Thymus (tissue), 11 donors: ENCODE measurements around the gene SQSTM1. TPM values are rescaled to one million over a fixed set of nuclear protein-coding genes. Genes with fewer than 3 reads are reported as not detected.

ENCODE experiments used
- DNase-seq, 9 donors: peaks; one replicate each; pipeline ENCODE4 v3.0.0-alpha.2; 2013; ENCODE audit warnings: low spot score in 9 of 9, low read depth in 6 of 9, missing footprints in 1 of 9
- H3K27ac ChIP-seq, 2 donors: one replicate each; pipeline ENCODE4 v1.5.1; 2013; ENCODE audit warnings: control low read depth in 1 of 2, low read depth in 1 of 2, low read length in 1 of 2, mild to moderate bottlenecking in 1 of 2, moderate library complexity in 1 of 2
- H3K27me3 ChIP-seq, 2 donors: one replicate each; pipeline ENCODE4 v1.5.1; 2013; ENCODE audit warnings: low read length in 1 of 2; ENCODE audit not compliant: control insufficient read depth in 2 of 2, insufficient read depth in 1 of 2
- H3K36me3 ChIP-seq, 2 donors: one replicate each; pipeline ENCODE4 v1.5.1; 2013; ENCODE audit warnings: low read length in 1 of 2, mild to moderate bottlenecking in 1 of 2, moderate library complexity in 1 of 2; ENCODE audit not compliant: control insufficient read depth in 2 of 2, insufficient read depth in 2 of 2
- H3K4me1 ChIP-seq, 2 donors: one replicate each; pipeline ENCODE4 v1.5.1; 2013; ENCODE audit warnings: low read length in 2 of 2; ENCODE audit not compliant: control insufficient read depth in 2 of 2, insufficient read depth in 2 of 2
- H3K4me3 ChIP-seq, 2 donors: one replicate each; pipeline ENCODE4 v1.5.1; 2013; ENCODE audit warnings: low read length in 2 of 2, control low read depth in 1 of 2, mild to moderate bottlenecking in 1 of 2
- H3K9me3 ChIP-seq, 2 donors: one replicate each; pipeline ENCODE4 v1.5.1; 2013; ENCODE audit warnings: low read length in 1 of 2, mild to moderate bottlenecking in 1 of 2; ENCODE audit not compliant: control insufficient read depth in 2 of 2, insufficient read depth in 1 of 2
- WGBS: extraction: QIAGEN DNeasy Blood & Tissue Kit; methylation state at CpG from one replicate; pipeline ENCODE4 v1.1.7; 2013; 5-methylcytosine and 5-hydroxymethylcytosine counted together
- polyA plus RNA-seq: library from polyadenylated mRNA; stranded (reverse); fragments of 200-250 nt; gene quantifications from one replicate; pipeline ENCODE4 v1.2.3, GENCODE V29; 2013
- total RNA-seq: library from RNA; stranded (reverse); fragments of 120-200 nt; gene quantifications from one replicate; pipeline ENCODE4 v1.2.4, GENCODE V29; 2013
- donor health status: healthy.

The SQSTM1 gene
- total and polyA plus RNA-seq, 2 donors: 97.9 to 253 TPM

DNA sequence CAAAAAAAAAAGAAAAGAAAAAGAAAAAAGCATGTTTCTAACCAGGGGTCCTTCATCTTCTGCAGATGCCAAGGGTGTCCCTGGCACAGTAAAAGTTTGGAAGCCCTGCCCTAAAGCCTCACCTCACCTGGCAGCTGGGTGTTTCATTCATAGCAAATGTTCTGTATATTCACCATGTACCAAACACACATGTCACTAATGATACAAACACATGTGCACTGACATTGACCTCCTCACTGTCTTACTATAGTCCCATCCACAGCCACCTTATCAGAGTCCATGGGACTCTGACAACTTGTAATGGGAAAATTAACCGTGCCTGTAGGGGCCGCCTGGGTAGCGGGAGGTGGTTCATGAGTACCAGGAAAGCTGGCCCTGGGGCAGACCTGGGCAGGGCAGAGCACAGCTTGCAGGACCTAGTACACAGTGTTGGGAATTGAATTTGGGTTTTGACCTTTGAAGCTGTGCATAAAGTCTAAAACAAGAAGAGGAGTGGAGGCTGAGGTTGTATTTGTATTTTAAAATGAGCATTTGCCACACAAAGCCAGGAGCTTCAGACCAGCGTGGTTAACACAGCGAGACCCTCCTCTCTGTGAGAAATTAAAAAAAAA, 7.6 kb upstream of the SQSTM1 start:
- peaks cover 0 to 4% of the 10 kb centered on the region in 2 donors for H3K4me1 ChIP-seq
- H3K27me3 ChIP-seq: peaks cover 14 to 27% of the 10 kb centered on the region in 2 donors
- no peak overlapping the region for H3K4me3 ChIP-seq
- no peak overlapping the region for H3K27ac ChIP-seq
- peaks cover 12 to 21% of the 10 kb centered on the region in 2 donors for H3K36me3 ChIP-seq
- H3K9me3 ChIP-seq: peaks cover 0 to 5% of the 10 kb centered on the region in 2 donors
- no peak for DNase-seq
- 97% methylated on average over 5 of the region's 5 CpGs for WGBS

DNA sequence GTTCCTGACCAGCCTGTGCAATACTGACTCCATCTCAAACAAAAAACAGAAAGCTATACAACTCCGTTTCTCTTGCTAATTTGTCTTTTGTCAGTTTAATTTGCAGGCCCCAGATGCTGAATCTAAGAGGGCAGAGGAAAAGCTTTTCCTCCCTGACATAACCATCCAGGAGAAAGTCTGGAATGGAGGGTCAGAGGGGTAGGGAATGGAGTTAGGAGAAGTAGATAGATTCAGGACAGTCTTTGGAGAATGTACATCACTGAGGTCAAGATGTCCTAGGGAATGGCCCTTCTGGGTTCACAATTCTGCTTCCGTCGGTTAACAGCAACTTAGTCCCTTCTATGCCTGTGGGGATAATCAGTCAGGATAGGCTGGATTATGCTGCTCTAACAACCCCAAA, 6.6 kb upstream of the SQSTM1 start:
- WGBS: 94% methylated on average over 3 of the region's 3 CpGs
- H3K4me1 ChIP-seq: peaks cover 0 to 13% of the 10 kb centered on the region in 2 donors
- no peak overlapping the region for H3K4me3 ChIP-seq
- DNase-seq: no peak
- H3K27ac ChIP-seq: no peak overlapping the region
- peaks cover 0 to 5% of the 10 kb centered on the region in 2 donors for H3K9me3 ChIP-seq
- peaks cover 21 to 37% of the 10 kb centered on the region in 2 donors for H3K27me3 ChIP-seq
- peaks cover 12 to 21% of the 10 kb centered on the region in 2 donors for H3K36me3 ChIP-seq

DNA sequence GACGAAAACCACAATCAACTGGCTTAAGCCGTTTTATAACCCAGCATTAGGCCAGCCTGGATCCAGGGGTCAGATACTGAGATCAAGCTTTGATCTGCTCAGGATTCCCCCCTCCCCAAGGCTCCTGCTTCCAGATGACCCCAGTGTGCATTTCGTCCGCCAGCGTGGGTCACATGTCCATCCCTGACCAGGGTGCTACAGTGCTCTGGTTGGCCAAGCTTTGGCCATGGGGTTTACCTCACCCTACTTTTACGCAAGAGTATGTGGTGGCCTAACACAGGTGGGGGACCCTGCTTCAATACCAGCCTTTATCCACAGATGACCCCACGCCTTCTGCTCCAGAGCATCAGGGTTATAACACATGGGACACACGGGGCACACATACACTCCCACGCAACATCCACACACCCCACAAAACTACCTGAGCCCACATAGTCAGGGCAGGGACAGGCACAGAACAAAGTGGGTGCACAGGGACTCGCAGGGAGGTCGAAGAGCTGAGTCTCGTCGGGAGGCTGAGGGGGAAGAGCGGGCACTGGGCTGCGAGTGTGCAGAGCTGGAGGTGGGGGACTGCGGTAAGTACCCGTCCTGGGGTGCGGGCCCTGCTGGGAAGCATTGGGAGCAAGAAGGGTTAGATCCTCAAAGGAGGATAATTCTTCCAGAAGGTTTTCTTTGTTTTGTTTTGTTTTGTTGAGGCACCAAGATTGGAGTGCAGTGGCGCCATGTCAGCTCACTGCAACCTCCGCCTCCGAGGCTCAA, 5.0 kb upstream of the SQSTM1 start:
- peaks cover 28 to 52% of the 10 kb centered on the region in 2 donors for H3K27me3 ChIP-seq
- peaks cover 0 to 5% of the 10 kb centered on the region in 2 donors for H3K9me3 ChIP-seq
- H3K4me1 ChIP-seq: peaks cover 7 to 29% of the 10 kb centered on the region in 2 donors
- WGBS: 95% methylated on average over 21 of the region's 21 CpGs
- no peak overlapping the region for H3K4me3 ChIP-seq
- peaks cover 12 to 21% of the 10 kb centered on the region in 2 donors for H3K36me3 ChIP-seq
- DNase-seq: no peak
- H3K27ac ChIP-seq: no peak overlapping the region

DNA sequence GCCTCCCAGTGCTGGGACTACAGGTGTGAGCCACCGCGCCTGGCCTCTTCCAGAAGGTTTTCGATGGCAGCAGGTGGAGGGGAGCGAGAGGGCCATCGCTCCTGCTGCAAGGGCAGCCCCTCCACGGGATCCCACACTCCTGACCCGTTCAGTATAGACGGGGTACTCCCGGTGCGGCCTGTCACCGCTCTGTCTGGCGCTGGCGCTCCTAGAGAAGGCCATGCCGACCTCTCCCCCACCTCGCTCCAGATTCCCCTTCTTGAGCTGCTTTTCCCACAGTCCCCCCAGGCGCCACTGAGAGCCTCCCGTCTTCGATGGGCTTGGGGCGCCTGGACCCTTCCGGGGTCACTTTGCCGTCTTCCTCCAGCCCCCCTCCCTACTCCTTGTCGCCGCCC, 4.3 kb upstream of the SQSTM1 start:
- peaks cover 7 to 29% of the 10 kb centered on the region in 2 donors for H3K4me1 ChIP-seq

DNA sequence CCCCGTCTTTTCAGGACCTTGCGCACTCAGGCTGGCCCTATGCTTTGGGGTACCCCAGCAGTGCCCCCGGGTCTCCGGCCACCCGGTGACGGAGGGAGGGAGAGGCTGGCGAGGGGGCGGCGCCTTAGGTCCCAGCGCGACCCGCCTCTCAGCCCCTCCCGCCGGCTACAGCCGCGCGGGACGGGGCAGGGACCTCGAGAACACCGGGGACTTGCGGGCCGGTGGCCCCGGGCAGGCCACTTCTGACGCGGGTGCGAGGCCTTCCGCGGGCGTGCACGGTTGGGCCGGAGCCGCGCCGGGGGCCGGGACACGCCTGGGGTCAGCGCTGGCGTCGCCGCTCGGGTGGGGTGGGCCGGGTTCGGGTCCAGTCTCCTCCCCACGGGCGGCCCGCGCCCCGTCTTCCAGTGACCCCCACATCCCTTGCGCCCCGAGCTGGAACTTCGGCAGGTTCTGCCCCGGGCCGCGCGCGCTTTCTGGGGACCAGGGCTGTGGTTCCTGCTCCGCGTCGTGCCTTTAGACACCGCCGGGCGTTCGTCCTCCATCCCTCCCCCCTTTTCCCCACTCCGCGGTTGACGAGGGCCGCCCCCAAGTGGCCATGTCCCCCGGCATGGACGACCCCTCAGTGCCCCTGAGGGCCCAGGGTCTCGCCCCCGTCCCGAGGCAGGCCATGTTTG, 3.8 kb upstream of the SQSTM1 start:
- Histone ChIP-seq H3K27me3 (peaks cover 28 to 52% of the 10 kb centered on the region in 2 donors), H3K4me3 (peak overlapping the region in 1 of 2 donors; percentile 29), H3K9me3 (no peaks in the 10 kb centered on the region), H3K36me3 (peaks cover 6 to 20% of the 10 kb centered on the region in 2 donors), H3K27ac (no peak overlapping the region), H3K4me1 (peaks cover 7 to 34% of the 10 kb centered on the region in 2 donors)
- 4% methylated on average over 72 of the region's 72 CpGs for WGBS
- DNase-seq: no peak

More for the DNA sequence above, 4.3 kb upstream of the SQSTM1 start:
- Histone ChIP-seq H3K4me3 (peak overlapping the region in 1 of 2 donors; percentile 29), H3K27me3 (peaks cover 28 to 52% of the 10 kb centered on the region in 2 donors), H3K27ac (no peak overlapping the region), H3K36me3 (peaks cover 8 to 21% of the 10 kb centered on the region in 2 donors), H3K9me3 (no peaks in the 10 kb centered on the region)
- 73% methylated on average over 23 of the region's 23 CpGs for WGBS
- DNase-seq: no peak

DNA sequence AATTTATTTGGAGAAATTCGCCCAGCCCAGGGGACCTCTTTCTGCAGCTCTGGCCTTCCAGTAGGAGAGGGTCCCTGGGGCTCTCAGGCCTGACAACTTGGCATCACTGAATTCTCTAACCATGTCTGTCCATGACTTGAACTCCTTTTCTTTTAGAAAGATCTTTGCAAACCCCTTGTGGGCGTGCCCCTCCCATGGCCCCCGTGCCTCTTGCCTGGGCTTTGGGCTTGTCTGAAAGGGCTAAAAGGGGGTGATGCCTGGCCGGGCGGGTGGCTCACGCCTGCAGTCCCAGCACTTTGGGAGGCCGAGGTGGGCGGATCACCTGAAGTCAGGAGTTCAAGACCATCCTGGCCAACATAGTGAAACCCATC, 3.2 kb upstream of the SQSTM1 start:
- Histone ChIP-seq H3K9me3 (no peaks in the 10 kb centered on the region), H3K4me3 (no peak overlapping the region), H3K27ac (no peak overlapping the region), H3K36me3 (peaks cover 2 to 15% of the 10 kb centered on the region in 2 donors), H3K27me3 (peaks cover 28 to 52% of the 10 kb centered on the region in 2 donors), H3K4me1 (peaks cover 12 to 39% of the 10 kb centered on the region in 2 donors)
- no peak for DNase-seq
- 95% methylated on average over 8 of the region's 8 CpGs for WGBS

DNA sequence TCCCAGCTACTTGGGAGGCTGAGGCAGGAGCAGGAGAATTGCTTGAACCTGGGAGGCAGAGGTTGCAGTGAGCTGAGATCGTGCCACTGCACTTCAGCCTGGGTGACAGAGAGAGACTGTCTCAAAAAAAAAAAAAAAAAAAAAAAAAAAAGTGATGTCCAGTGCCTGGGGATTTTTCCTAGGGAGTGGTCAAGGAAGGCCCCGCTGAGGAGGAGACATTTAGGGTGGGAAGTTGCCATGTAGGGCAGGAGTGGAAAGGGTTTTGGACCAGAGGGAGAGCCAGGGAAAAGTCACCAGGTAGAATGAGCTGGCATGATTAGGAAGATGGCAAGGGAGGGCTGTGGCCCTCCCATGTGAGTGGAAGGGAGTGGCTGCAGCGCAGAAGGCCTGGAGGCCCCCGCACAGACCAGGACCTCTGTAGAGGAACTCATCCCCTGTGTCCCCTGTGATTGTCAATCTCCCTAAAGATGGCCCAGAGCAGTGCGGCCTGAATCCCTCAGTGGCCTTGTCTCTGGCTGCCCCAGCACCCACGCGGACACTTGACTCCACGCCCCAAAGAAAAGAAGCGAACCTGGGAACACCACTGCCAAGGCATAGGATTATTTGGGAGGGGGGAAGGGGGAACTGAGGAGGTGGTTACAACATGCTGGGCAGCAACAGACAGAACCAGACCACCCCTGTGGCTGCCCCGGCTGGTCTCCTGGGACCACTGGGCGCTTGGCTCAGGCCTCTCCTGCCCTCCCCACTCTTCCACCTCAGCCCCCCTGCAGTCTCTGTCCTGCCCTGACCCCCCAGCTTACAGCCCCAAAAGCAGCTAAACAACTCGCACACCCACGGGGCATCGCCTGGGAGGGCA, 2.6 kb upstream of the SQSTM1 start:
- Histone ChIP-seq H3K4me1 (peaks cover 15 to 42% of the 10 kb centered on the region in 2 donors), H3K9me3 (no peaks in the 10 kb centered on the region), H3K27ac (peak overlapping the region; percentile 55 to 66), H3K36me3 (peaks cover 2 to 10% of the 10 kb centered on the region in 2 donors), H3K4me3 (peak overlapping the region in 1 of 2 donors; percentile 2), H3K27me3 (peaks cover 28 to 52% of the 10 kb centered on the region in 2 donors)
- no peak for DNase-seq
- WGBS: 89% methylated on average over 14 of the region's 14 CpGs

DNA sequence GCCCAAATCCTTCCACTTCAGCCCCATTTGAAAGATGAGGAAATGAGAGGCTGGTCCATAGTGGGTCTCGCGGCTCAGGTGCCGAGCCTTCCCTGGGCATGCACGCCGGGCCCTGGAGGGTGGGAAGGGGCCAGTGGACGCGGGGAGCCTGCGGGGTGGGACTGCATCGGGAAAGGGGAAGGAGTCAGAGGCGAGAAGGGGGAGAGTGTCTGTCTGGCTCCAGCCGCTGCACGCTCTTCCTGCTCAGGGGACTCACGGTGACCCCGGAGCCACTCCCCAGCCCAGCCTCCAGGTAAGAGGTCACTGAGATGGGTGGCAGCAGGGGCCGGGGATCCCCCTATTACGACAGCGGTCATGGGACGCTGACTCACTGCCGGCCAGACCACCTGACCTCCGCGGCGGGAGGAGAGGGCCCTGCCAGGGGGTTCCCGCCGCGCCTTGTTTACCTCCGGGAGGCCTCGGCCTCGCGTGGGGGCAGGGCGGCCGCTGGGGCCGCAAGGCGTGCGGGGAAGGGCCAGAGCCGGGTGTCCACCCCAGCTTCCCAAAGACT, 1.9 kb upstream of the SQSTM1 start:
- Histone ChIP-seq H3K9me3 (no peaks in the 10 kb centered on the region), H3K27me3 (peaks cover 28 to 52% of the 10 kb centered on the region in 2 donors), H3K4me1 (peaks cover 15 to 42% of the 10 kb centered on the region in 2 donors), H3K4me3 (peak overlapping the region; percentile 2 to 26), H3K27ac (peak overlapping the region; percentile 55 to 89), H3K36me3 (peaks cover 6 to 13% of the 10 kb centered on the region in 2 donors)
- WGBS: 8% methylated on average over 35 of the region's 35 CpGs
- peak in 3 of 9 donors; percentile 51 to 72 (median 63) for DNase-seq
